Heart left ventricle (tissue), 13 donors: ENCODE results near the gene NBPF1.

Source experiments
- CTCF ChIP-seq, 12 donors: fragments of 200-600 bp; sonication (generic) in 4 of 12; IDR thresholded peaks; one replicate each; pipeline versions ENCODE4 v1.5.0 to v1.8.0; 2018 to 2022; ENCODE audit warnings: antibody characterized with exemption in 12 of 12, mild to moderate bottlenecking in 5 of 12
- POLR2A ChIP-seq, 2 donors: fragments of 450-650 bp; IDR thresholded peaks; one replicate each; pipeline ENCODE4 v1.6.1; 2017; ENCODE audit warnings: antibody characterized with exemption in 2 of 2, mild to moderate bottlenecking in 2 of 2, moderate library complexity in 2 of 2
- donor health status: ischemic (EF 13 %, LVEDD 7.1; RV severe dilation, severe dysfunction).
- donor health status: DM: no; HTN: yes; CAD: no.
- donor health status: DM: no; HTN: no; CAD: no.
- donor health status: ischemic (EF 25% LVEDD 6.9; RV normal size, moderate dysfunction).
- donor health status: ischemic (EF 25% LVEDD 5.7; RV mildly dilated, moderate dysfunction).
- donor health status: ischemic (EF 35%, LVEDD 5.7; RV mildly dilated, moderate dysfunction).
- donor health status: nonischemic (EF 11% LVEDD 7.7; RV severe dilation, severe dysfunction).
- donor health status: DM: yes; HTN: yes; CAD: no.
- donor health status: PGD.
- donor health status: ischemic (EF 29% LVEDD 5.4; RV normal size, mild dysfunction).
- donor health status: nonischemic (EF 23%, LVEDD 6.1; RV moderate dilation, normal function).

GRCh38 chr1:16631248-16632043 lies 18.1 kb upstream of the NBPF1 start:
- TF ChIP-seq CTCF (IDR thresholded peaks at IDR 0.05) = no peak
- no peak for TF ChIP-seq POLR2A (IDR thresholded peaks at IDR 0.05)
